ENCODE results near the gene MYH3. TPM values are rescaled to one million over a fixed set of nuclear protein-coding genes. Genes with fewer than 3 reads are reported as not detected.

The MYH3 gene
- total RNA-seq, 5 donors from 2014 or later (not counting 1 experiment from before 2014, with no cell fraction given), result 6.6 to 12.1 (median 11.1) TPM

DNA sequence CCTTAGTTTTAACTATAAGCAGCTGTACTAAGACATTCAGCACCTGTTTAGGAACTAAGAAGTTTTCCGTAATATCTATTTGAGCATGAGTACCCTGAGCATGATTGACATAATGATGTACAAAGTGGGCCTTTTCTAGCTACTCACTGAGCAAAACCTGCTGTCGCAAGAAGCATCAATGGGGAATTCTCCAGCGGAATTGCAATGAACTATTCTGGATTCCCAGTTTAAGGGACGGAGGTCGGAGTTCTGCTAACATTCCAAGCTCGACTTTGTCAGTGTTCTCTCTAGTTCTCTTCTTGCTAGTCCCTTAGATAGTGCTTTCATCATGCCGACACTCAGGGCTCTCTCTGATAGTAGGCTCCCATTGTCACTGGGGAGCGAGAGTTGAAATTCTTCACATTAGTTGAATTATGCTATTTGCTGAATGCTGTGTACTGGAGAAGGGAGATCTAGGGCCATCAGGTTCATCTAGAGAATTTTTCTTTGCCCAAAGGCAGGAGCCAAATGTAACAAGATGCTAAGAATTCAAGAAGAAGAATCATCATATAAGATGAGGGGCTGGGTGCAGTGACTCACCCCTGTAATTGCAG lies 67.5 kb downstream of the MYH3 start:
- no peak overlapping the region for H3K4me3 ChIP-seq (ENCODE audit: control insufficient read depth in 1 of 2, extremely low read depth in 1 of 2, low read length in 1 of 2)
- H3K36me3 ChIP-seq (ENCODE audit: control insufficient read depth in 2 of 2, extremely low read depth in 1 of 2, insufficient read depth in 1 of 2, low read length in 1 of 2), result no peaks in the 10 kb centered on the region
- peaks cover 0 to 12% of the 10 kb centered on the region in 2 experiments for H3K27me3 ChIP-seq (replicated peaks in 1 of 2; ENCODE audit: control insufficient read depth in 2 of 2, extremely low read depth in 1 of 2, insufficient read depth in 2 of 2, low read length in 1 of 2)
- no peak for DNase-seq
- ATAC-seq (replicated peaks in 1 of 4), result no peak
- H3K27me3 Mint-ChIP-seq, result peaks cover 27 to 30% of the 10 kb centered on the region in 2 donors
- no peaks in the 10 kb centered on the region for H3K36me3 Mint-ChIP-seq
- no peaks in the 10 kb centered on the region for H3K4me1 Mint-ChIP-seq
- POLR2A ChIA-PET, result no interaction called here
- no peak overlapping the region for H3K4me3 Mint-ChIP-seq
- H3K4me1 ChIP-seq (ENCODE audit: control insufficient read depth in 1 of 2, extremely low read depth in 1 of 2, insufficient read depth in 2 of 2, low read length in 2 of 2), result no peaks in the 10 kb centered on the region
- H3K27ac Mint-ChIP-seq, result no peak overlapping the region
- no peak overlapping the region for H3K27ac ChIP-seq (ENCODE audit: low read length)
- 88% methylated on average over 7 of the region's 8 CpGs for WGBS (ENCODE audit: insufficient coverage)
- CTCF ChIA-PET, result no interaction called here
- H3K9me3 ChIP-seq, result no peaks in the 10 kb centered on the region
- H3K9me3 Mint-ChIP-seq, result peaks cover 0 to 3% (median 0%) of the 10 kb centered on the region in 3 donors

DNA sequence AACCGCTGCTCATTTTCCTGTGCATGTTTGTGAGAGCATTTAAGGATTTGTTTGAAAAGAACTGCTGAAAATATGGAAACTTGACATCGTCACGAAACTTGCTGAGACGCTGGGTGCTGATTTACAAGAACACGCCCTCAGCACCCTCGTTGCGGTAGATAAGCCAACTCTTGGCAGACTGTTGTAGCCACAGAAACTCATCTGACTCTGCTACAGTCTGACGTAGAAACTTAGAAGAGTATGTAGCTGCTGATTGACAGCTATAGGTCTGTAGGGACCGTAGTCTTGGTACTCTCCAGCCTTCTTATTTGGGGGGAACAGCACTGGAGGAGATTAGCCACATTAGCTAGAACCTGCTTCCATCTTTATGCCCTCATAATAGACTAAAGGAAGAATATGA lies 71.6 kb downstream of the MYH3 start:
- H3K36me3 Mint-ChIP-seq, result no peaks in the 10 kb centered on the region
- no peak overlapping the region for H3K4me3 Mint-ChIP-seq
- no peaks in the 10 kb centered on the region for H3K4me1 Mint-ChIP-seq
- Histone ChIP-seq H3K36me3 (ENCODE audit: control insufficient read depth in 2 of 2, extremely low read depth in 1 of 2, insufficient read depth in 1 of 2, low read length in 1 of 2) (no peaks in the 10 kb centered on the region), H3K4me3 (ENCODE audit: control insufficient read depth in 1 of 2, extremely low read depth in 1 of 2, low read length in 1 of 2) (no peak overlapping the region), H3K27ac (ENCODE audit: low read length) (no peak overlapping the region), H3K9me3 (no peaks in the 10 kb centered on the region), H3K27me3 (replicated peaks in 1 of 2; ENCODE audit: control insufficient read depth in 2 of 2, extremely low read depth in 1 of 2, insufficient read depth in 2 of 2, low read length in 1 of 2) (no peaks in the 10 kb centered on the region), H3K4me1 (ENCODE audit: control insufficient read depth in 1 of 2, extremely low read depth in 1 of 2, insufficient read depth in 2 of 2, low read length in 2 of 2) (no peaks in the 10 kb centered on the region)
- CTCF ChIA-PET, result no interaction called here
- H3K27me3 Mint-ChIP-seq, result peaks cover 12 to 26% of the 10 kb centered on the region in 2 donors
- peaks cover 0 to 4% (median 0%) of the 10 kb centered on the region in 3 donors for H3K9me3 Mint-ChIP-seq
- 78% methylated on average over 8 of the region's 9 CpGs for WGBS (ENCODE audit: insufficient coverage)
- ATAC-seq (replicated peaks in 1 of 4) (no peak), DNase-seq (no peak)
- POLR2A ChIA-PET, result no interaction called here
- H3K27ac Mint-ChIP-seq, result no peak overlapping the region

DNA sequence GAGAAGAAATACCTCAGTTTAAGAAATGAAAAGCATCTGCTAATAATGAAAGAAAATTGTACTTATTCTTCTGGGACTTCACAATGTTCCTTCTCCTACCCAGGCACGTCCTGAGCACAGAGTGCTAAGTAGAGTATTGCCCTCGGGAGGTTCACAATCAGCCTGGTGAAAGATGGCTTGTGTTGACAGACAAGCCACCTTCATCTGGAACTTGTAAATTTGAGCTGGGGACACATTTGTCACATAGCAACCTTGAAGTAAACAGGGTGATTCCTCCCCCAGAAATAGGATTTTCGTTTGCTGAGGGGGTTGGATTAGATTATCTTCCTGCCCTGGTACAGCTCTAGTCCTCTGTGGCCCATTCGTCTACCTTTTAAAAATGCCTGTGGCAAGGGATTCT lies 73.3 kb downstream of the MYH3 start:
- Histone ChIP-seq H3K9me3 (no peaks in the 10 kb centered on the region), H3K27ac (ENCODE audit: low read length) (no peak overlapping the region), H3K4me1 (ENCODE audit: control insufficient read depth in 1 of 2, extremely low read depth in 1 of 2, insufficient read depth in 2 of 2, low read length in 2 of 2) (no peaks in the 10 kb centered on the region), H3K36me3 (ENCODE audit: control insufficient read depth in 2 of 2, extremely low read depth in 1 of 2, insufficient read depth in 1 of 2, low read length in 1 of 2) (no peaks in the 10 kb centered on the region), H3K27me3 (replicated peaks in 1 of 2; ENCODE audit: control insufficient read depth in 2 of 2, extremely low read depth in 1 of 2, insufficient read depth in 2 of 2, low read length in 1 of 2) (no peaks in the 10 kb centered on the region), H3K4me3 (ENCODE audit: control insufficient read depth in 1 of 2, extremely low read depth in 1 of 2, low read length in 1 of 2) (no peak overlapping the region)
- Mint-ChIP-seq H3K27ac (no peak overlapping the region), H3K27me3 (peaks cover 10 to 14% of the 10 kb centered on the region in 2 donors), H3K4me3 (no peak overlapping the region), H3K36me3 (no peaks in the 10 kb centered on the region), H3K9me3 (peaks cover 0 to 4% (median 0%) of the 10 kb centered on the region in 3 donors), H3K4me1 (no peaks in the 10 kb centered on the region)
- ChIA-PET CTCF (interaction anchor here in 1 of 2 donors (0.6 kb wide), 1 partner anchor 51 kb away, joined by 3 read pairs; no protein-coding TSS in a partner anchor), POLR2A (no interaction called here)
- 80% methylated on average over 1 of the region's 4 CpGs for WGBS (ENCODE audit: insufficient coverage)
- DNase-seq, result no peak
- ATAC-seq (replicated peaks in 1 of 4), result no peak

DNA sequence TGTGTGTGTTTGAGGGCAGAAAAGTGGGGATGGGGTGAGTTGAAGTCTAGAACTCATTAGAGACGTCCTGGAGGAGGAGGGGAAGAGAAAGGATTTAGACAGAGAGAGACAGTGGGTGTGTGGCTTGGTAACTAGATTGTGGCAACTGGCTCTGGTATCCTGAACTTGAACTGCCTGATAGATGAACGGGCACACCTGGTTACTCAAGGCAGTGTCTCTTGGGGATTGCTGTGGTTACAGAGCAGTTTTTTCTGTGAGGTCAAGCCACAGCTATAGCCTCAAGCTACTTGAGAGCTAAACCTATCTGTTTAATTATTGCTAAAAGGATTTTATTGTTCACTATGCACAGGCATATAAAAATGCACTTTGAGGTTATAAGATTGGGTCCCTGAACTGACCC lies 77.8 kb downstream of the MYH3 start:
- Histone ChIP-seq H3K36me3 (ENCODE audit: control insufficient read depth in 2 of 2, extremely low read depth in 1 of 2, insufficient read depth in 1 of 2, low read length in 1 of 2) (no peaks in the 10 kb centered on the region), H3K27me3 (replicated peaks in 1 of 2; ENCODE audit: control insufficient read depth in 2 of 2, extremely low read depth in 1 of 2, insufficient read depth in 2 of 2, low read length in 1 of 2) (no peaks in the 10 kb centered on the region), H3K4me1 (ENCODE audit: control insufficient read depth in 1 of 2, extremely low read depth in 1 of 2, insufficient read depth in 2 of 2, low read length in 2 of 2) (no peaks in the 10 kb centered on the region), H3K4me3 (ENCODE audit: control insufficient read depth in 1 of 2, extremely low read depth in 1 of 2, low read length in 1 of 2) (no peak overlapping the region), H3K27ac (ENCODE audit: low read length) (no peak overlapping the region), H3K9me3 (no peaks in the 10 kb centered on the region)
- no peak for DNase-seq
- WGBS (ENCODE audit: insufficient coverage), result 18% methylated on average over 1 of the region's 2 CpGs
- Mint-ChIP-seq H3K27ac (no peak overlapping the region), H3K4me1 (no peaks in the 10 kb centered on the region), H3K4me3 (no peak overlapping the region), H3K36me3 (no peaks in the 10 kb centered on the region), H3K9me3 (peaks cover 0 to 4% (median 0%) of the 10 kb centered on the region in 3 donors), H3K27me3 (peaks cover 2 to 19% of the 10 kb centered on the region in 2 donors)
- ChIA-PET POLR2A (no interaction called here), CTCF (interaction anchor here in 1 of 2 donors (0.6 kb wide), 1 partner anchor 191 kb away, joined by 5 read pairs; no protein-coding TSS in a partner anchor)
- no peak for ATAC-seq (replicated peaks in 1 of 4)

Other genes with a start within 250 kb of the MYH3 start
- not detected for gene MYH8, start 235.4 kb downstream of the MYH3 start, total RNA-seq
- not detected for gene MYH4, start 187.8 kb downstream of the MYH3 start, total RNA-seq
- not detected for gene MYH1, start 138.8 kb downstream of the MYH3 start, total RNA-seq
- not detected for gene MYH2, start 107.7 kb downstream of the MYH3 start, total RNA-seq
- gene SCO1, start 40.2 kb upstream of the MYH3 start, total RNA-seq, result 10 to 100 TPM; 15.7 to 33.3 (median 28.8) TPM
- 10 to 100 TPM; 22.0 to 46.5 (median 31.7) TPM for gene ADPRM, start 40.3 kb upstream of the MYH3 start, total RNA-seq
- 1 to 10 TPM; 1.8 to 4.7 (median 3.5) TPM for gene TMEM220, start 72.7 kb upstream of the MYH3 start, total RNA-seq
- gene TMEM238L, start 146.8 kb upstream of the MYH3 start, total RNA-seq, result not detected
- gene PIRT, start 180.8 kb upstream of the MYH3 start, total RNA-seq, result not detected